GM19372 (cell line): ENCODE results near the gene SHOX.
"Not testable (repeated sequence)": the region's sequence is repeated elsewhere in the genome, so short reads cannot be mapped to it uniquely, and the experiment has no call there.

Source experiments
- ATAC-seq: cut with Tn5 transposase; IDR thresholded peaks from one replicate; pipeline ENCODE4 v1.9.1; 2021; ENCODE audit warnings: mild to moderate bottlenecking, low read depth, moderate library complexity; ENCODE audit not compliant: unreplicated experiment

SHOX gene

DNA sequence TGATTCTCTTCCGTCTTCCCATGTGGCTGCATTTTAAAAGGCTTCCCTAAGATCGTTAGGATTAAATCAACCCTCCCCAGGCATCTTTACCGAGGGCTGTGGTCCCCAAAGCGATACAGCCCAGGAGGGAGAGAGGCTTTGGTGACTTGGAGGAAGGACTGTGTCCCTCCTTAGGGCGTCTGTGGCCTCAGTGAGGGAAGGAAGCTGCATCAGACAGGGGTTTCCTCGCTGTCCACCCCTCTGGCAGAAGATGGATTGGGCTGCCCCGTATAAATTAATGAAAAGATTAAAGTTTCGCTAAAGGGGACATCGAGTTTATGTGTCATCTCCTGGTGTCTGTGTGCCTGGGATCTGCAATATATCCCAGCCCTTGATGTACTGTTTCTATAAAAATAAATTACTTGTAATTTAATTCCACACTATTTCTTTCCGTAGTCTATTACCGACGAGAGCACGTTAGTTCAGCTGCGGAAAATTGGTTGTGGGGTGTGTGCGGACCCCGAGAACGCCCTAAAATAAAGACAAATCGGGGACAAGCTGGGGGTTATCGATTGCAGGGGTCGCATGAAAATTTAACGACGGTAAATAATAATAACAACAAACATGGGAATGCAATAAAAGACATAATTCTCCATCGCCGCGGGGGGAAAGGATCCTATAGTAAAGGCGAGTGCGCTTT, 6.5 kb downstream of the SHOX start:
- no peak for ATAC-seq

DNA sequence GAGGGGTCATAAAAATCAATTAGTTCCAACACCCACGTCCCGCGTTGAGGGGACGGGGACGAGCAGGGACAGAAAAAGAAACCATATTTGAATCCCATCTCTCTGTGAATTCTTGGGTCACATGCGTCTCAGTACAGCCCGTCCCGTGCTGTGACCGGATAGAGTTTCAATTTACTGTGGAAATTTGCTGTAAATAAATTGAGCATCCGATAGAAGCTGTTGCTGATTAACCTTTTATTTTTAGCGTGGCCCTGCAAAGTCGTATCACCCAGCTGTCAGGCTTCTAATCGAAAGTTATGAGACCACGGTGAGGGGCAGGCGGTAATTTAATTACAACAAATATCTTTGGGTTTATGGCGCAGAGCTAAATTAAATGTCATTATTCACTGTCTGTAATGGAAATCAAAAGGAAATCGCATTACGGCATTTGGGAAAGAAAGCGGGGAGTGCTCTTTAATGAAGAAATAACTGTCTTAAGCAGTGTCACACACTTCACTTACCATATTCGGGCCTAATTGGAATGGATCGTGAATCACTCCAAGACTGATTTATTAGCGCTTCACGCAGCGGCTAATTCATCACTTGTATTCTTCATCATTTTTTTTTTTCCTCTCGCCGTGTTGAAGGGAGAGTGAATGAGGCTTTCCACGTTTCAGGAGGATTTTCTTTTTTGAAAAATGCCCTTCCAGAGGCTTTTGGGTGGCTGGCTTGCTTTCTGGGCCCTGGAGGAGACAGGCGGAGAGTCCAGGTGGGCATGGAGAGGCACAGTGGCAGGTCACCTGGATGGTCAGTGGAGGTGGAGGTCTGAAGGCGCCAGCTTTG, 7.3 kb downstream of the SHOX start:
- ATAC-seq, result no peak

DNA sequence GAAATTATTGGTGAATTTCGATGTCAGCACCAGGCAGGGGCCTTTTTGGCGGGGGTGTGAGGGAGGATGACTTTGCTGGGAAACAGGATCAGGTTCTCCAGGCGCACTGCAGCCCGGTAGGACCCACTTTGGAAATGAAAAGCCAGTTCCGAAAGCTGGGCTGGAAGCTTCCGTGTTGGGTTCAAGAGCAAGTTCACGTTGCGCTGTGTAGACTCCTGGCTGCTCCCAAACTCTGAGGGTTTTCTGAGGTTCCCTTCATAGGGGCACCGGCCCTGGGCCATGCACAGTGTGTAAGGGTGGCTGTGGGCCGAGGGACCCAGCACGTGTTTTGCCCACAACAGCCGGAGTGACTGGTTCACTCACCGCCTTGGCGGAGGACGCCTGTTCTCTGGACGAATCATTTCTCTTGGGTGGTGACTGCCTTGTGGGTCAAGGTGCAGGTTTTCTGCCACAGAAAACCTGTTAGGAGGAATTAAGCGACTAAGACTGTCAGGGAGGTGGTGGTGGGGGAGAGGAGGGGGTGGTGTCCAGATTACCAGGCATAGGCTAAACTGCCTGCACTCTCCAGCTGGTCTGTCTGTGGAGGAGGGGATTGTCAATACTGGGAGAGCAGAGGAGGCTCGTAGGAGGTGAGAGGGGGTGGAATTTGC, 8.0 kb downstream of the SHOX start:
- no peak for ATAC-seq

DNA sequence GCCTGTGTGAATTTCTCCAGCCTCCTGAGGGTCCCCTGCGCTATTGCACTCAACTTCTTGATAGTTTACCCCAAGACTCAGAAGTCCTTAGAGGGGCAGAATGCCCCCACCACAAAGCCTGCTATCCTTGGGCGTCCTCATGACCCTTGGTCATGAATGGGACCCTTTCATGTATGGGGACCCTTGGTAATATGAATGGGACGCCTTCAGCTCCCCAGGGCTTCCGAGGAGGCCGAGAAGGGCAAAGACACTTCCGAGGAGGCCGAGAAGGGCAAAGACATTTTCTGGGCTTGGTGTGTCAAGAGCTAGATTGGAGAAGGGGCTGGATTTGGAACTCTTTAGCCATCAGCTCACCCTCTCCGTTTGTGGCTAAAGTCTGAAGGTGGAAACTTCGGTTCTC, 8.6 kb downstream of the SHOX start:
- no peak for ATAC-seq

DNA sequence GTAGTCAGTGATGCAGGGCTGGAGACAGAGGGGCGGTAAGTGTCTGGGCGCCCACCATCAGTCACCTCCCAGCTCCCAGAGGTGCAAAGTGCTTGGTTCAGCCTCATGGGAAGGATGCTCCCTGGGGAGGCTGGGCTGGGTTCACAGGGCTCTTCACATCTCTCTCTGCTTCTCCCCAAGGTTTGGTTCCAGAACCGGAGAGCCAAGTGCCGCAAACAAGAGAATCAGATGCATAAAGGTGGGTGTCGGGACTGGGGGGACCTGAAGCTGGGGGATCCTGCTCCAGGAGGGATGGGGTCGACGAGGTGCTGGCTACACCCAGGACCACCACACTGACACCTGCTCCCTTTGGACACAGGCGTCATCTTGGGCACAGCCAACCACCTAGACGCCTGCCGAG, 10.1 kb downstream of the SHOX start:
- no peak for ATAC-seq

DNA sequence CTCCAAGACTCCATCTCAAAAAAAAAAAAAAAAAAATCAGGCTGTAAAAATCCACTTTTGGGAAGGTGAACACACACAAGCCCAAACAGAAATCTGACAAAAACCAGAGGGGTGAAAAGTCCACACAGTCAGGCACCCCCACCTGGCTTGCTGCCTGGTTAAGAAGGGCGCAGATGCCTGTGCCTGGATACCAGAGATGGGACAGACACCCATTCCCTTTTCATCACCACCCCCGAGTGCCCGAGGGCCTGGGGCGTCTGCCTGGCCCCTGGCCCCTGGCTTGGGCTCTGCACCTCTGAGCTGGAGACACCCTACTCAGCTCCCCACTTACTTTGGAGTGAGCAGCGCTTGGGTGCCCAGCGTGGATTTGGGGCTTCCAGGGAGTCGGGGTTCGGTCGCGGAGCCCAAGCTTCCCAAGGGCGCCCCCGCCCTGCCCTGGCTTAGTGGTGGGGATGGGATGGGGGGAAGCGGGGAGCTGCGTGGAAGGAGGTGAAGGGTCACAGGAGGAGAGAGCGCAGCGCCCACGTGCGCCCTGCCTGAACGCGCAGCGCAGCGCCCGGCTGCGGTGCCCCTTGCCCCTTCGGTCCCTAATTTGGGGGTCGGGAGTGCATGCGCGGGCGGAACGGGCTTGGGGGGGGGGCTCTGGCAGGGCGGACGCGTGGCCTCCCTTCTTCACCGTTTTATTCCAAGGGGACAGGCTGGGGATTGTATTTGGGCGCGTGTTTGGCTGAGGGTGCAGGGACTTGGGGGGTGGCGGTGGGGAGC, 11.3 kb downstream of the SHOX start:
- ATAC-seq, result no peak

DNA sequence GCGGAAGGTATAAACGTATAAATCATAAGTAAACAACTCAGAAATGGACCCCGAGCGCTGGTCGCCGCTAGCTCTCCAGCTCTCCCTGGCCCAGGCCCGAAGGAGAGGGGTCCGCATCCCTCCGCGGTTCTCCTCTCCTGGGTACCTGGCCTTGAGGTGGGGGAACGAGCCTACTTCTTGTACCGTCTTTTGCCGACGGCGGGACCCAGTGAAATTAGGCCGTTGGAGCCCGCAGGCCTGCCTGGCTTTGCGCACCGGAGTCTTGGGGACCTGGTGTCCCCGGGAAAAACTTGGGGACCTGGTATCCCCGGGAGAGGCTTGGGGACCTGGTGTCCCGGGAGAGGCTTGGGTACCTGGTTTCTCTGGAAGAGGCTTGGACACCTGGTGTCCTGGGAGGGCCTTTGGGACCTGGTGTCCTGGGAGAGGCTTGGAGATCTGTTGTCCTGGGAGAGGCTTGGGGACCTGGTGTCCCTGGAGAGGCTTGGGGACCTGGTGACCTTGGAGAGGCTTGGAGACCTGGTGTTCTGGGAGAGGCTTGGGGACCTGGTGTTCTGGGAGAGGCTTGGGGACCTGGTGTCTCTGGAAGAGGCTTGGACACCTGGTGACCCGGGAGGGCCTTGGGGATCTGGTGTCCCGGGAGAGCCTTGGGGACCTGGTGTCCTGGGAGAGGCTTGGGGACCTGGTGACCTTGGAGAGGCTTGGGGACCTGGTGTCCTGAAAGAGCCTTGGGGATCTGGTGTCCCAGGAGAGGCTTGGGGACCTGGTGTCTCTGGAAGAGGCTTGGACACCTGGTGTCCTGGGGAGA, 12.0 kb downstream of the SHOX start:
- ATAC-seq, result no peak

DNA sequence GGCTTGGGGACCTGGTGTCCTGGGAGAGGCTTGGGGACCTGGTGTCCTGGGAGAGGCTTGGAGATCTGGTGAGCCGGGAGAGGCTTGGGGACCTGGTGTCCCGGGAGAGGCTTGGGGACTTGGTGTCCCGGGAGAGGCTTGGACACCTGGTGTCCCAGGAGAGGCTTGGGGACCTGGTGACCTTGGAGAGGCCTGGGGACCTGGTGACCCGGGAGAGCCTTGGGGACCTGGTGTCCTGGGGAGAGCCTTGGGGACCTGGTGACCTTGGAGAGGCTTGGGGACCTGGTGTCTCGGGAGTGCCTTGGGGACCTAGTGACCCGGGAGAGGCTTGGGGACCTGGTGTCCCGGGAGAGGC, 12.6 kb downstream of the SHOX start:
- ATAC-seq, result no peak

DNA sequence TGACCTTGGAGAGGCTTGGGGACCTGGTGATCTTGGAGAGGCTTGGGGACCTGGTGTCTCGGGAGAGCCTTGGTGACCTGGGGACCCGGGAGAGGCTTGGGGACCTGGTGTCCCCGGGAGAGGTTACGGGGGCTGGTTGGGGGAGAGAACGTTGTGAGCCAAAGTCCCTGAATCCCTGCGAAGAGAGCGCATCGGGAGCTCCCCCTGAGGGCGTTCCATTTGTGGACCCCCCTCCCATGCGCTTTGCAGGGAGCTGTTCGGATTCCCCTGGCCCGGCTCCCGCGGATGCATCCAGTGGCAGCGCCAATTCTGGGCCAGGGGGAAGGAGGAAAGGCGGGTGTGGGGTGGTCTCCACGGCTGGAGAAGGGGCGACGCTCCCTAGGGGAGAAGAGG, 13.3 kb downstream of the SHOX start:
- ATAC-seq, result no peak

DNA sequence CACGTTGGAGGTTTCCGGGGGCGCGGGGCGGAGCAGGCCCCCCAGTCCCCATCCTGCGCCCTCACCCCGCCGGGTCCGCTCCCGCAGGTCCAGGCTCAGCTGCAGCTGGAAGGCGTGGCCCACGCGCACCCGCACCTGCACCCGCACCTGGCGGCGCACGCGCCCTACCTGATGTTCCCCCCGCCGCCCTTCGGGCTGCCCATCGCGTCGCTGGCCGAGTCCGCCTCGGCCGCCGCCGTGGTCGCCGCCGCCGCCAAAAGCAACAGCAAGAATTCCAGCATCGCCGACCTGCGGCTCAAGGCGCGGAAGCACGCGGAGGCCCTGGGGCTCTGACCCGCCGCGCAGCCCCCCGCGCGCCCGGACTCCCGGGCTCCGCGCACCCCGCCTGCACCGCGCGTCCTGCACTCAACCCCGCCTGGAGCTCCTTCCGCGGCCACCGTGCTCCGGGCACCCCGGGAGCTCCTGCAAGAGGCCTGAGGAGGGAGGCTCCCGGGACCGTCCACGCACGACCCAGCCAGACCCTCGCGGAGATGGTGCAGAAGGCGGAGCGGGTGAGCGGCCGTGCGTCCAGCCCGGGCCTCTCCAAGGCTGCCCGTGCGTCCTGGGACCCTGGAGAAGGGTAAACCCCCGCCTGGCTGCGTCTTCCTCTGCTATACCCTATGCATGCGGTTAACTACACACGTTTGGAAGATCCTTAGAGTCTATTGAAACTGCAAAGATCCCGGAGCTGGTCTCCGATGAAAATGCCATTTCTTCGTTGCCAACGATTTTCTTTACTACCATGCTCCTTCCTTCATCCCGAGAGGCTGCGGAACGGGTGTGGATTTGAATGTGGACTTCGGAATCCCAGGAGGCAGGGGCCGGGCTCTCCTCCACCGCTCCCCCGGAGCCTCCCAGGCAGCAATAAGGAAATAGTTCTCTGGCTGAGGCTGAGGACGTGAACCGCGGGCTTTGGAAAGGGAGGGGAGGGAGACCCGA, 14.0 kb downstream of the SHOX start:
- ATAC-seq, result no peak

DNA sequence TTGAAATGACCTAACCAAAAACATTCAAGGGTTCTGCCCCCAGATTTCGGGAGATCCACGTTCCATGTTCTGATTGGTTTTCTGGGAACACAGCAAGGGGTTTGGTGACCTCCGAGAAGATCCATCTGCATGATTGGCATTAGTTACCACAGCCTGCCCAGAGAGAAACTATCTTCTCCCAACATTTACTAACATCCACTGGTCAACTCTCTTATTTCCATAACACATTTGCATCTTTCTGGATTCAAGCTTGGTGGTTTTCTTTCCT, 15.6 kb downstream of the SHOX start:
- ATAC-seq, result no peak

DNA sequence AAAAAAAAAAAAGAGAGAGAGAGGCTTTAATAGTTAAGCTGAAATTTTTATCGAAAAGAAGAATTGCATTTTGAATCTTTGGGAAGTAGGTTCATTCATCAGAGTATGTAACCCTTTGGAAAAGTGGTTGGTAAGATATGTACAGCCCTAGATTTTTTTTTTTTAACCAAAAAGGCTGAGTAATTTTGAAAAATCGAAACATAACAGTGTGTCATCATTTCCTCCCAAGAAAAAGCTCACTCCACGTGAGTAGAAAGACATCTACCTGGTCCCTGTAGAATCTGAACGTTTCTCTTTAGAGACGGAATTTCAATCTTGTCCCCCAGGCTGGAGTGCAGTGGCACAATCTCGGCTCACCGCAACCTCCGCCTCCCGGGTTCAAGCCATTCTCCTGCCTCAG, 16.2 kb downstream of the SHOX start:
- no peak for ATAC-seq

DNA sequence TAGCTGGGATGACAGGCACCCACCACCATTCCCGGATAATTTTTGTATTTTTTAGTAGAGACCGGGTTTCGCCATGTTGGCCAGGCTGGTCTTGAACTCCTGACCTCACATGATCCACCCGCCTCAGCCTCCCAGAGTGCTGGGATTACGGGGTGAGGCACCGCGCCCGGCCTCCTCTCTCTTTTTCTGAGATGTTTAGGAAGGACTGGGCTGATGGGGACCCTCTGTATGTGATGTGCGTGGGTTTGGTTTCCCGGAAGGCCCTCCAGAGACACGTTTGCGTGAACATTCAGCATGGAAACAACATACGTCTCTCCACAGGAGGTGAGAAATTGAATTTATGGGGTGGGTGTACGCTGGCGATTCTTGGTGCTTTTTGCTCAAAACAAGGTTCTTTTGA, 18.6 kb downstream of the SHOX start:
- ATAC-seq, result no peak

DNA sequence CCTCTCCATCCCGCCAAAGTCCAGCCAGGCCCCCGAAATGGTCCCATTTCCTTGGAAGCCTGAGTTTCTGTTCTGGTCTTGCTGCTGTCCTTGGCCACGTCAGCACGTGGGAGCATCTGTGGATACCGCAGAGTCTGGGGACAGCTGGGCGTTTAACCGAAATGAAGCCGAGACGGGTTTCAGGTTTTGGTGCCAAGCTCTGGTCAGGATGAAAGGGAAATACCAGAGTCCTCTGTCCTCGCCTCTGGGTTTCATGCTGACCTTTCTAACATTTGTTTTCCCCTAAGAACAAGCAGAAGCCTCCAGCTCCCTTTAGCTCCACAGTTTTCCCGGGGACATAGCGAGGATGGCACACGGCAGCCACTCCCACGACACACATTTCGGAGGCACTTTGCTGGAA, 19.7 kb downstream of the SHOX start:
- no peak for ATAC-seq

DNA sequence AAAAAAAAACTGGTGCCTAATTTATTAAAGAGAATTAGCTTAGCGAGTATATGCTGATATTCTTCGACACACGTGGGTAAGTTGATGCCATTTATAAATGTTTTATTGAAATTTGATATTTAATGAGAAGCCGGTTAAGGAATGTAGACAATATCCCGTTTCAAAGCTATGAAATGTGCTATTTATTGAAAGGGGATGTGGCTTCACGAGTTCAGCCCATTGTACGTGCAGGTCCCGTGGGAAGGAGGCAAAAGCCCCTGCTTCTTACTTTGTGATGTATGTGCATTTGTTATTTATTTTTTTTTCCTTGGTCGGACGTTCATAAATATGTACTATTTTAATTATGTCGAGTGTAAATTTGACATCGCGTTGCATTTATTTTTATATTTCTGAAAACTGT, 20.2 kb downstream of the SHOX start:
- no peak for ATAC-seq

DNA sequence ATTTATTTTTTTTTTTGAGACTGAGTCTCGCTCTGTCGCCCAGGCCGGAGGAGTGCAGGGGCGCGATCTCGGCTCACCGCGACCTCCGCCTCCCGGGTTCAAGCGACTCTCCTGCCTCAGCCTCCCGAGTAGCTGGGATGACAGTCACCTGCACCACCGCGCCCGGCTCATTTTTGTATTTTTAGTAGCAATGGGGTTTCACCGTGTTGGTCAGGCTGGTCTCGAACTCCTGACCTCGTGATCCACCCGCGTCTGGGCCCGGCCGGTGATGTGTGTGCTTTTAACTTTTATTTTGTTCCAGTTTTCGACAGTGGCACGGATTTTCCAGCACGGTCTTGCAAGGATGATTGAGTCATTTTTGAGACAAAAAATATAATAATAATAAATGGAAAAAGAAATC, 21.3 kb downstream of the SHOX start:
- not testable (repeated sequence) for ATAC-seq

DNA sequence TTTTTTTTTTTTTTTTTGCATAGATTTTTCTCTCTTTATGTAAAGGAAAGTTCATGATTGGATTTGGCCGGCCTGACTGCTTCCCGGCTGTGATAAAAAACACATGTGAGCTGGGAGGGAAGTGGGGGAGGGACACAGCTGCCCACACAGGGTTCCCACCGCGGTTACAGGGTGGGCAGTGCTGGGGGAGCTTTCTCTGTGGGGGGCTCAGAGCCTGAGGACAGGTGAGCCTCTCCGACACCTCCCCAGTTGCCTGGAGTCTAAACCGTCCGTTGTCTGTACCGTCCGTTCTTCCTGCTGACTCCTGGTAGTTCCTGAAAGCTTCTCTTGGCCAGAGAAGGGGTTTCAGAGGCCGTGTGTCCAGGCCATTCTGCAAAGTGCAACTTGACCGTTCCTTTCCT, 21.8 kb downstream of the SHOX start:
- ATAC-seq, result no peak

DNA sequence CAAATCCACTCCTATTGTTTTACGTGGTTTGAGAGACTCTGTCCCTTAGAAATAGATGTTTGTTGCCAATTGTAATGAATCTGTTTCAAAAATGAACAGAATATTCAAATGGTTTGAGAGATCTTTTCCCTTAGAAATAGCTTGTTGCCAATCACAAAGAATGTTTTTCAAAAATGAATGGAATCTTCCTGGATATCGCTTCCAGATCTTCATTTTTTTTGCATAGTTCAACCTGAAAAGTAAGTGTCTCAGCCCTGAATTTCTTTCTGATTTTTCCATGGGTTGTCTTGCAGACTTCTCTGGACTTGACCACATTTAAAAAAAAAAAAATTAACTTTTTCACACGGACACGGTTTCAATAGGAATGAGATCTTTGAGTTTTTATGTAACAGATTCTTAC, 22.7 kb downstream of the SHOX start:
- ATAC-seq, result no peak

DNA sequence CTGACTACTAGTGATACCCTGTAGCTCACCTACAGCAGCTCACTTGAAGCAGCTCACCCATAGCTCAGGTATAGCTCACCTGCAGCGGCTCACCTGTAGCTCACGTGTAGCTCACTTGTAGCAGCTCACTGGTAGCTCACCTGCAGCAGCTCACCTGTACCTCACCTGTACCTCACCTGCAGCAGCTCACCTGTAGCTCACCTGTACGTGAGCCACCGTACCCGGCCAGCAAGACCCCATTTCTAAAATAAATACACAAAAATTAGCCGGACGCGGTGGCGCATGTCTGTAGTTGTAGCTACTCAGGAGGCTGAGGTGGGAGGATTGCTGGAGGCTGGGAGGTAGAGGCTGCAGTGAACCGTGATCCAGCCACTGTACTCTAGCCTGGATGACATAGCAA, 30.6 kb downstream of the SHOX start:
- no peak for ATAC-seq
